ENCODE data around the gene AMPH.

Gene AMPH

GRCh38 chr7:38432080-38432479 is 199.1 kb downstream of the AMPH start:
- no peak for TF ChIP-seq CTCF (IDR thresholded peaks at IDR 0.05; ENCODE audit: insufficient read depth, low read depth, low read length, missing control alignments)
- no peak for DNase-seq (ENCODE audit: low read depth)
- H3K4me3 ChIP-seq (ENCODE audit: low read length), result no peak overlapping the region

GRCh38 chr7:38429057-38429456 is 202.1 kb downstream of the AMPH start:
- DNase-seq (ENCODE audit: low read depth), result no peak
- TF ChIP-seq CTCF (IDR thresholded peaks at IDR 0.05; ENCODE audit: insufficient read depth, low read depth, low read length, missing control alignments), result no peak
- H3K4me3 ChIP-seq (ENCODE audit: low read length), result no peak overlapping the region

DNA sequence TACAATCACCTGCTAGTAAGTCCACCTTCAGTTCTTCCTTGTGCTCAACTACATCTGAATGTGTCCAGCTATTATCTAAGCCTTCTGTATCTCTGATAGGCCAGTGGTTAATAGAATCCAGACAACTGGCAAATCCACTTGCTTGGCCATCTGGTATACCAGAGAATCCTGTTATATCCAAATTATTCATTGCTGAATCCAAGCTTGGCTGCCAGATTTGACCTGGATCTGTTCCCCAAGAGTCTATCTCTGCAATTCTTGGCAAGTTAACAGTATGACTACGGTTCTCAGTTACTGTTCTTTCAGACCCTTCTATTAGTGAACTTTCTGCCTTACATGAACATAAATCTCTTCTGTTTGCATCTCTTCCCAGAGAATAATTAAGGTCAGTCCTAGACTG is 203.1 kb downstream of the AMPH start:
- no peak overlapping the region for H3K4me3 ChIP-seq (ENCODE audit: low read length)
- no peak for DNase-seq (ENCODE audit: low read depth)
- no peak for TF ChIP-seq CTCF (IDR thresholded peaks at IDR 0.05; ENCODE audit: insufficient read depth, low read depth, low read length, missing control alignments)

- no peak for DNase-seq (ENCODE audit: low read depth)
- TF ChIP-seq CTCF (IDR thresholded peaks at IDR 0.05; ENCODE audit: insufficient read depth, low read depth, low read length, missing control alignments), result no peak
- H3K4me3 ChIP-seq (ENCODE audit: low read length), result no peak overlapping the region
These were observed 203.8 kb downstream of the AMPH start for GRCh38 chr7:38427279-38427955.

DNA sequence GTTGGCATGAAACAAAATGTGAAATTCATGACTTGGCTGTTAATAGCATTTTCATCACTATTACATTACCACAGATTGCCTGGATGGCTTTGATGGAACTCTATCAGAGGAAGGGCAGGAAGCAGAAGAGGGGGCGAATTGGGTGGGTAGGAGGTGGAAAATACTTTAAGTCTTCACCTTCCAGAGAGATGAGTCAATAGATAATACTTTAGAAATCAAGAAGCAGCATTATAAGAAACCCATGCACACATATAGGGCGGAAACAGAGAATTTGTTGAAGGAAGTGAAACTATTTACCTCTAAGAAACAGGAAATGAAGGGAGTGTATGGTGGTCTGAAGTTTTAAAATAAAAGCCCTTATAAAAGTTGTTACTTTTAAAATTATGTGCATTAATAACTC is 205.7 kb downstream of the AMPH start:
- no peak for TF ChIP-seq CTCF (IDR thresholded peaks at IDR 0.05; ENCODE audit: insufficient read depth, low read depth, low read length, missing control alignments)

DNA sequence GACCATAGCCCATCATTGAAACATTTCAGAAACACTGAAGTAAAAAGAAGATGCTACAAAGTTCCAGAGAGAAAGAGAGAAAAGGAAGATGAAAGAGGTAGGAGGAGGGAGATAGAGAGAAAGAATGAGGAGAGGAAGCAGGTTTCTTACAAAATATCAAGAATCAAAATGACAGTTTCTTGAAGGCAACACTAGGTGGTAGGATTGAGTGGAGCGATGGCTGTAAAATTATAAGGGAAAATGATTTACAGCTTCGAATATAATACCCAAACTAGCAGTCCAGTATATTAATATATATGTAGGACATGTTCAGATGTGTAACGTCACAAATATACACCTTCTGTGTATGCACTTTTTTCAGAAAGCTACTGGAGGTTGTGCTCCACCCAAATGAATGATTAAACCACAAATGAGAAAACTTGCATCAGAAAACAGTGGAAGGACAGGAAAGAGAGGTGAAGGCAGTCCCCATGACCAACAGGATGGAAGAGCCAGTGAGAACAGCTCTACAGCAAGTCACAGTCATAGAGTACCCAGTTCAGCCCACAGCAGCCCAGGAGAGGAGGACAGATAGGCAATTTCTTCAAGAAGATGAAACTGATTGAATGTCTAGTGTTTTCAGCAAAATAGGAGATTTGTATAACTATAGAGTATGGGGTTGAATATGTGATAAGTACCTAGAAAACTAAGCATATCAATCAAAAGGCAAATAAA is 206.3 kb downstream of the AMPH start:
- H3K4me3 ChIP-seq (ENCODE audit: low read length), result no peak overlapping the region
- no peak for DNase-seq (ENCODE audit: low read depth)
- no peak for TF ChIP-seq CTCF (IDR thresholded peaks at IDR 0.05; ENCODE audit: insufficient read depth, low read depth, low read length, missing control alignments)

More for the DNA sequence above, 205.7 kb downstream of the AMPH start:
- DNase-seq (ENCODE audit: low read depth), result no peak
- no peak overlapping the region for H3K4me3 ChIP-seq (ENCODE audit: low read length)

Measured in epithelial cell of esophagus (primary cell).